ENCODE measurements around the gene IGFN1.
A peak's percentile ranks its signal among the peaks of the same experiment; 100 is the strongest.

IGFN1 gene

GRCh38 chr1:201266774-201267173, 76.2 kb downstream of the IGFN1 start:
- DNase-seq: peak; percentile 94

- peak; percentile 85 for DNase-seq
Observed at GRCh38 chr1:201267481-201268229, 77.0 kb downstream of the IGFN1 start.

GRCh38 chr1:201268604-201269151, 78.1 kb downstream of the IGFN1 start:
- DNase-seq: peak; percentile 89

- no peak for DNase-seq
Observed at GRCh38 chr1:201269281-201269680, 78.7 kb downstream of the IGFN1 start.

- no peak for DNase-seq
Observed at GRCh38 chr1:201269900-201270410, 79.3 kb downstream of the IGFN1 start.

- no peak for DNase-seq
Observed at GRCh38 chr1:201270616-201271390, 80.2 kb downstream of the IGFN1 start.

GRCh38 chr1:201272799-201273198, 82.2 kb downstream of the IGFN1 start:
- DNase-seq: no peak

GRCh38 chr1:201274616-201275252, 84.1 kb downstream of the IGFN1 start:
- no peak for DNase-seq

- DNase-seq: peak; percentile 16
Observed at GRCh38 chr1:201275253-201275666, 84.6 kb downstream of the IGFN1 start.

GRCh38 chr1:201276891-201277290, 86.3 kb downstream of the IGFN1 start:
- DNase-seq: no peak

- no peak for DNase-seq
Observed at GRCh38 chr1:201277441-201277840, 86.8 kb downstream of the IGFN1 start.
